Pulmonary artery endothelial cell (primary cell): ENCODE results near the gene SHC1. TPM values are rescaled to one million over a fixed set of nuclear protein-coding genes. Genes with fewer than 3 reads are reported as not detected.

Source experiments
- DNase-seq: peaks from one replicate; pipeline ENCODE4 v3.0.0-alpha.2; 2011; ENCODE audit warnings: low read depth, low spot score
- total RNA-seq: library from RNA; depleted of rRNA; stranded (reverse); fragments of >200 nt; gene quantifications from 2 replicates; pipeline ENCODE4 v1.2.3, GENCODE V29; 2014

SHC1 gene
- total RNA-seq, 1 donor from 2014 or later: 186 TPM

DNA sequence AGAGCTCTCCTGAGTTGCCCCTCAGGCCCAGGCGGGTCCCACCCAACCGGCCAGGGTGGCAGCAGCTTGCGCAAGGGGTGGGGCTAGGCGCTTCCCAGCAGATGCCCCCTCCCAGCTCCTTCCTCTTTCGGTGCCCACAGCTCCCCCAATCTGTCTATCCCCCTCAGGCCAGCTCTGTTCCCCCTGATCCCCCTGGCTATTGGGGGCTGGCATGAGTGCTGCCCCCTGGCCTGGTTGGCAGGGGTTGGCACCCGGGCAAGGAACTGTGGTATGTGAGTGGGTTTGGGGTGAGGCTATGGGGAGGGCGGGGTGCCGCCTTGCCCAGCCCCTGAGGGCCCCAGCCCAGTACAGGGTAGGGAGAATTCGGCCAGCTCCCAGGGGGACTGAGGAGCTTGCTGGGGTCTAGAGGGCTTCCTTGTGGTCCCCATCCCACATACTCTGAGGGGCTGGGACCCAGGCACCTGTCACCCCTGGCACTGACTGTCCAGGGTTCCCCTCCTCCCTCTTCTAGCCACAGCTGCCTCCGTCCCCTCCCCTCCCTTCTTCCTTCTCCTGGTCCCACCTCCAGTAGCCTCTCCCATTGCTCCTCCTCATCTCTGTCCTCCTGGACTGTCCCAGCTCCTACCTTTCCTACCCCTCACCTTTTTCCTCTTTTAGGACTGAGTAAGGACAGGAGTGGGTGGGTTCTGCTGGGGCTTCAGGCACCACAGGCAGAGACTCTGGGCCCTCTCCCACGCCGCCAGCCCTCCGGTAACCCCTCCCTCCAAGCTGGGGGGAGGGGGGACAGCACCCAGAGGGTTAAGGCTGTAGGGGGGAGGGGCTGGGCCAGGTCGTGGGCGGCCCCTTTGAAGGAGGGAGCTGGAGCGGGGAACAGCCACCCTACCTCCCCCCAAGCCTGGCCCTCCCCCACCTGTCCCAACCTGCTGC lies 37.7 kb upstream of the SHC1 start:
- no peak for DNase-seq

DNA sequence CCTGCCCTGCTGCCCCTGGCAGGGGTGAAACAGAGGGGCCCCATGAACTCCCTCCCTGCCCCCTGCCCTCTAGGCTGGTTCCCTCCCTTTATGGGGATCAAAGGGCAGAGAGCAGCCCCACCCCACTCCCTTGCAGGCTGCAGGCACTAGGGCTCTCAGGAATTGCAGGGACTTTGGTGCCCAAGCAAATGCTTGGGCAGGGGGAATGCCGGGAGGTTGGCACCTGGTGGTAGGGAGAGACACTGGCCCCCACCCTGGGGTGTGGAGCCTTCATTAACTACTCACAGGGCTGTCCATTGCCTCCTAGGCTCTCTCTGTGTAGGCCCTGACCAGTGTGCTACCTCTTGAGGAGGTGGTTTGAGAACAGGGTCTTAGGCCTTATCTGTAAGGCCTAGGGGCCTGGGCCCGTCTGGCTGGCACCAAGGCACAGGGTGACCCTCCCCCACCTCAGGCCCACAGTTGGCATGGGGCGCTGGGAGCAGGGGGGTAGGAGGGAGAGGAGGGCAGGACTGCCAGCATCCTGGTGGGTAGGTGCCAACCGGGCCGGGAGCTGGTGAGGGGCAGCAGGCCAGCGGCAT lies 36.8 kb upstream of the SHC1 start:
- DNase-seq: no peak

DNA sequence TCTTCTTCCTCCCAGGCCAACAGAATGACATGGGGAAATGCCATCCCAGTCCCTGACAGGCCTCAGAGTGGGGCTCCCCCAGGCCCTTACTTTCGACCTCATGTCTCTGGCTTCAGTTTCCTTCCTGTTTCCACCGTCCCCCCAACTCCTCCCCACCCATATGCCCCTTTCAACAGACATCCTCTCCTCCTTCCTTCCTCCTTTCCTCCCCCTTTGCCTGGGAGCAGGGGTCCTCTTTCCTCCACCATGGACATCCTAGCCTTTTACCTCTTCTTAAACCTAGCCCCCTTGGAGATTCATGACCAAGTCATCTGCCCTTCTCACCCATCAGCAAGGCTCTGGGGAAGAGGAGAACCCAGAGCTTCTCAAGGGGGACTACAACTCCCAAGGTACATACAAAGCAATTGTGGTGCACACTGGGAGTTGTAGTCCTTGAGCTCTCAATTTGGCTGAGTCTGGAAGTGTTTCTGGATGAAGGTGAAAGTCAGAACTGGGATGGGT lies 36.1 kb upstream of the SHC1 start:
- no peak for DNase-seq

DNA sequence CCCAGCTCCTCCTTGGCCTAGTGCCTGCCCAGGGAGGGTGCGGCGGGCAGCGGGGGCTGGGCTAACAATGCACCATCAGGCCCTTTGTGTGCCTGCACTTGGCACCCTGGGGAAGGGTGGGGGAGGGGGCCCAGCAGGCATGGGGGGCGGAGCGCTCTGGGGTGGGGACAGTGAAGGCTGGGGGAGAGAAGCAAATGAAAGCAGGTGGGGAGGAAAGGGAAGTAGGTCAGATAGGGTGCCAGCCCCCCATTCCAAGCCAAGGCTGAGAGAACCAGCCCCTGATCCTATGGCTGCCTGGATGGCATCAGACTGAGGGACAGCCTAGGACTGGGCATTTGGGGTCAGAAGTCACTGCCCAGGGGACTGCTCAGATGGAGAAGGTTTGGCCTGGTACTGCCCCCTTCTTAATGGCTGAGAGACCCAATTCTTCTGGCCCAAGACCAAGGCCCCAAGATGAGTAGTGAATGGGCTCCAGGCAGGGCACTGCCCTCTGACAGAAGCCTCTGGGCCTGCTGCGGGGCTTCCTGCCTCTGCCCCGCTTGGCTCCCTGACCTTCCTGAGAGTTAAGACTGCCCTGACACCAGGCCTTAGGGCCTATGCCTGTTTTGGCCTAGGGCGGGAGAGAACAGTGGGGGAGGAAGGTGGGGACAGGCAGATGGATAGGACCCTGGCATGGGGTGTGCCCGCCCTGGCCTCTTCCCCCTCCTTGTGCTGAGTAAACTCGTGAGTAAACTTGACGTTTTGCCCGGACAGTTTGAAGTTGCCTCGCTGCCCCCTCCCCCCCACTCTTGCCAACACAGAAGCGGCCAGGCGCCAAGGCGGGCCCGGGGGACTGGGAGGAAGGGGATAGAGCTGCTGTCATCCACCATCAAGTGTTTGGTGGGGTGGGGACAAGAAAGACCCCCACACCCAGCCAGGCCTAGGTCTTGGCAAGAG lies 34.8 kb upstream of the SHC1 start:
- no peak for DNase-seq

DNA sequence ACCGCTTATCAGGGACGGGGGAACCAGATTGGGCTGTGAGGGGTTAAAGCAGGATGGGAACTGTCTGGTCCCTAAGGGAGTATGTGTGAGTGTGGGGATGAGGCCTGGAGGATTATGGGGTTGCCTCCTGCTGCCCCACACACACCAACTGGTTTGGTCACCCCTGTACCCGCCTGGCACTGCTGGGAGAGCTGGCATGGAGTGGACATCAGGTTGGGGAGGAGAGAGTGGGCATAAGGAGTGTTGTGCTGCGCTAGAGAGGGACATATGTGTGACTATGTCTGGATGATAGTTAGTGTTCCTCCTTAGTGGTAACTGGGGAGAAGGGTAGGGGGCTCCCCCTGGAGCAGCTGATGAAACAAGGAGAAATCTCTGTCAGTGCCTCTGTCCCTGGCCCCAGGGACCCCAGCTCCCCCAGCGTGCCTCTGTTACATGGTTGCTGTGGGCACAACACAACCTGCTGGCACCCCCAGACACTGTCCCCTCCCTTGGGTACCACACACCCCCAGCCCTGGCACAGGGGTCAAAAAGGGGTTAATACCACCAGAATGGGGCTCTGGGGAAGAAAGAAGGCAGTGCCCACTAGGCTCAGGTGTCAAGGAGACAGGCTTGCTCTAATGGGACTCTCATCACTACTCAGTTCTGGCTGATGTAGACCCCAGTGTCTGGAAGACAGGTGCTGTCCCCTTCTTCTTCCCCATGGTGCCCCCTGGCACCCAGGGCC lies 34.0 kb upstream of the SHC1 start:
- DNase-seq: no peak

DNA sequence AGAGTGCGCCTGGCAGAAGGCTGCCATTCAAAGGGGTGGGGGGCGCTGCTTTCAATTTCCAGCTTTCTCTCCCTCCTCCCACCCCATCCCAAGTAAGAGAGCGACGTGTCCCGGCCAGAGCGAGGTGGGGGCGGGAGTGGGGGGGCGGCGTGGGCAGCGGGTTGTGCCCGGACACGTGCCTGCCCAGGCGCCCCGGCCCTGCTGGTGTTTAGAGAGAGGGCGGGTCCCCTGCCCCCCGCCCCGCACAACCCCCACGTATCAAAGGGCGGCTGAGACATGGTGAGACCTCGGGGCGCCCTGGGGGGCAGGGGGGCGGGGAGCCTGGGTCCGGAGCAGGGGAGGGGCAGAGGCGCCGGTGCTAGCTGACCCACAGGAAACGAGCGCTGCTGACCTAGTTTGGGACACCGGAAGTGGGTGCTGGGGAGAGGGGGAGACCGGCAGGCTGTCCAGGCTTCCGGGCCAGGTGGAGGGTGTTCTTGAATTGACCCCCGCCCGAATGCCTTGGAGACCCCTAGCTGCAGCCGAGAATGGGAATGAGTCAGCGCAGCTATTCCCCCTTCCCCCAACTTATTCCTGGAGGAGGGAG lies 33.3 kb upstream of the SHC1 start:
- DNase-seq: no peak

DNA sequence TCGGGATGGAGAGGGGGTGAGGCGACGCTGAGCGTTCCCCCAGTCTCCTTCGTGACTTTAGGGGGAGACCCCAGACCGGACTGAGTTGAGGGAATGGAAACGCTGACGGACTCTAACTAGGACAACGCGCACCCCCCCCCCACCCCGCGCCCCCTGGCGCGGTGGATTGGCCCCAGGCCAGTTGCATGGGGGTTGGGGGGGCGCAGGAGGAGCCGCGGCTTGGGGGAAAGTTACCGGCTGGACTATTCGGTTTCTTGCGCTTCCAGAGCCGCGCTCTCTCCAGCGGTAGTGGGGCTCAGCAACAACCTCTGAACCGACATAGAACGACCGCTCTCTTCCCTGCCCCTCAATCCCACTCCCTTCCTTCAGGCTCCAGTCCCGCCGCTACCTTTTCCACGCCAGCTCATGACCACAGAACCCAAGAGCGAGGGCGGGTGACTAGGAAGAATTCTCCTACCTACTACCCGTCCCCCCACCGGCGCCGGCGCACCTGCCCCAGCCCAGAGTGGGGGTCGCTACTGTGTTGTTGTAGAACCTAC lies 32.7 kb upstream of the SHC1 start:
- no peak for DNase-seq

DNA sequence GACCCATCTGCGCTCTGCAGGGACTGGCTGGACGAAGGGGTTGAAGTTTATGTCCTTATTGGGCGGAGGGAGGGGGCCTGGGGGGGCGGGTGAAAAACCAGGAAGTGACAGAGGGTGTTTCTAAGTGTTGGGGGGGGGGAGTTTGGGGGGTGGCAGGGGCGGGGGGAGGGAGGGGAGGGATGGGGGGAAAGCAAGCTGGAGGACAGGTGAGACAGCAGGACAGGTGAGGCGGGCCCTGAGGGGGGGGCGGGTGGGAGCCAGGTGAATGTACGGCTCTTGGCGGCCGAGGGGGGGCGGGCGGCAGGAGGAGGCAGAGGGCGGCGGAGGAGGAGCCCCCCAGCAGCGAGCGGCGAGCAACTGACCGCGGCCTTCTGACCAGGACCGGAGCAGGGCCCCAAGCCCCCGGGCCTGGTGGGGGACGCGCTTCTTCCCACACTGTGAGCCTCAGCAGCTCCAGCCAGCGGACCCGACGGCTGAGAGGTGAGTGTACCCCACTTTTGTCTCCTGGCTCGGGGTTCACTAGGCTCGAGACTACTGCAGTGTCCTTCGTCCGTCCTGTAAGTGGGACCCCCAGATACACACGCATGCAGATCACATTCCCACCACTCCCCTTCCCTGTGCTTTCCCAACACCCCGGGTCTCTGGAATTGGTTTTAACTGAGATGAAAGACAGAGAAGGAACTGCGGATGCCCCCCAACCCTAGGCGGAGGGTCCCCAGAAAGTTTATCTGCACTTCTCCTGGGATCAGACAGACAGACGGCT lies 32.1 kb upstream of the SHC1 start, which contains the start of gene ZBTB7B:
TSS of gene ZBTB7B (plus strand) at position 339 of the 763 bp plus-strand sequence. CDS start 11,859 bp downstream, outside the sequence.
- DNase-seq: no peak

DNA sequence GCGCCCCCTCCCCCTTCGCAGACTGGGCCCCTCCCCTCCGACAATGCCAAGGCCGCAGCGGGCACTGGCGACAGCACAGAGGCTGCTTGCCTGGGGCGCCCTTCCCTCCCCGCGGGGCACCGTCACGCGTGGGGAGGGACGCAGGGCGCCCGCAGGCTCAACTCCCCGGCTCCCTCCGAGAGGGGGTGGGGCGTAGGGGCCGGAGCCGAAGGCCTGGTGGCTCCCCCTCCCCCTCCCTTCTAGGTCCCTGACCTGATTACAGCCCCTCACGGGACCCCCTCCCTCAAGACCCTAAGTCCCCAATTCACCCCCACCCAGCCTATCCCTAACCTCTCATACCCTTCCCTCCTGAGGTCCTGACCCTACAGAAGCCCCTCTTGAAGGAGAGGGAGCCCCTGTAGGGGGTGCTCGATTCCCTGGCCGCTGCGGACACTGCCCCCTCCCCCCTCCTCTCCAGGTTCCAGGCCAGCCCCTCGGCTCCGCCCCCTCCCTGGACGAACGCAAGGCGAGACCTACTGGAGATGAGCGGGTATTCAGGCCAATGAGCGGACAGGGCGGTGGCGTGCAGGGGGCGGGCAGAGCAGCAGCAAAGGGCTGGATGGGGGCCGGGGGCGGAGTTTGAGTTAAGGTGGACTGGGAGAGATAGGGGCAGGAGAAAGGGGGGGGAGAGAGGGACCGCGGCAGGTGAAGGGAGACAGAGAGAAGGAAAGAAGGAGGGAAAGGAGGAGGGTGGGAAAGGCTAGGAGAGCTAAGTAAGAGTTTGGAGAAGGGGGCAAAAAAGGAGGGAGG lies 31.3 kb upstream of the SHC1 start:
- peak; percentile 96 for DNase-seq

DNA sequence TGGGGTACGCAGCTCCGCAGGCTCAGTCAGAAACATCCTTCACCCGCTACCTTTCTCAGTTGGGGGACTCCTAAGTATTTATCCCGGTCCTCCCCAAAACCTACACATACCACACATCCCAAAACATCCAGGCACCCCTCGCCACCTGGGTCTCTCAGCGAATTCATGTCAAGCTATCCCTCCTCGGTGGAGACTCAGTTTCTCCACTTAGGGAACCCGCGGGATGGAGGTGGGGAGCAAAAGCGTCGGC lies 30.8 kb upstream of the SHC1 start:
- no peak for DNase-seq

DNA sequence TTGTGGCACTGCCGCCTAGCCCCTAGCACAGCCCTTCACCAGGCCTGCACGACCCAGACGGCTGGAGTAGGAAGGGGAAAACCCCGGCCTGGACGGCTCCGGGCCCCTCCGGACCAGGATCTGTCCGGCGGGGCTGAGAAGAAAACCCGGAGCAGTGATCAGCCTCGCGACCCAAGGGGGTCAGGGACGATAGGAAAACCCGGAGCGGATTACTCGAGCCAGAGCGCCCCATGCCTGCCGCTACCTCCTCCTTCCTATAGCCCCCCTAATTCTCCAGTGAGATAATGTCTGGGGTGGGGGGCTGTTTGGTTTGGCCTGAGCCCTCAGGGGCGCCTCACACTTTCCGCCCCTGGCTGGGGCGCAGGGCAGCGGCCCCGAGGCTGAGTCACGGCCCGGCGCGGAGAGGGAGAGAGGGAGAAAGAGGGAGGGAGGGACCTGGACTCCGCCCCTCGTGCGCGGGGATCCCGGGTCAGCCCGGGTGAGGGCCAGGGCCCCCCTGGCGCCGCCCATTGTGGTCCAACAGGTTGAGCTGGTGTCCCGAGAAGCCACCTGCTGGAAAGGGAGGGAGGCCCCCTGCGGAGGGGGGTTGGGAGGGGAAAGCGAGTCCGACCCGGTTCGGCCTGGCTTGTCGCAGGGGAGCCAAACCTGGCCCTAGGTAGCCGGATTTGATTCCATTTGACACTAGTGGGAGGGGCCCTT lies 30.3 kb upstream of the SHC1 start:
- peak; percentile 56 for DNase-seq

DNA sequence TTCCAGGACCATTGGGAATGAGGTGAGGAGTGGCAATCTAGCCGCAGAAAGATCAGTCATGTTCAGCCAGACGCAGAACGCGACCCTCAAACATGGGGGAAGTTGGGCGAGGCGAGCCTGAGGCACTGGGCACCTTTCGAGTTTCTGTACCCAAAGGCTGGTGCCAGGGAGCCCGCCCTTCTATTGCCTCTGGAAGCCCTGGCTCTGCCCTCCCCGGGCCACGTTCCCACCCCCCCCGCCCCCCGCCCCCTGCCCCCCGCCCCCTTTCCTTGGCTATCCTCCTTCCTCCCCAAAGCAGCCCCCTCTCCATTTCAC lies 29.8 kb upstream of the SHC1 start:
- DNase-seq: no peak

DNA sequence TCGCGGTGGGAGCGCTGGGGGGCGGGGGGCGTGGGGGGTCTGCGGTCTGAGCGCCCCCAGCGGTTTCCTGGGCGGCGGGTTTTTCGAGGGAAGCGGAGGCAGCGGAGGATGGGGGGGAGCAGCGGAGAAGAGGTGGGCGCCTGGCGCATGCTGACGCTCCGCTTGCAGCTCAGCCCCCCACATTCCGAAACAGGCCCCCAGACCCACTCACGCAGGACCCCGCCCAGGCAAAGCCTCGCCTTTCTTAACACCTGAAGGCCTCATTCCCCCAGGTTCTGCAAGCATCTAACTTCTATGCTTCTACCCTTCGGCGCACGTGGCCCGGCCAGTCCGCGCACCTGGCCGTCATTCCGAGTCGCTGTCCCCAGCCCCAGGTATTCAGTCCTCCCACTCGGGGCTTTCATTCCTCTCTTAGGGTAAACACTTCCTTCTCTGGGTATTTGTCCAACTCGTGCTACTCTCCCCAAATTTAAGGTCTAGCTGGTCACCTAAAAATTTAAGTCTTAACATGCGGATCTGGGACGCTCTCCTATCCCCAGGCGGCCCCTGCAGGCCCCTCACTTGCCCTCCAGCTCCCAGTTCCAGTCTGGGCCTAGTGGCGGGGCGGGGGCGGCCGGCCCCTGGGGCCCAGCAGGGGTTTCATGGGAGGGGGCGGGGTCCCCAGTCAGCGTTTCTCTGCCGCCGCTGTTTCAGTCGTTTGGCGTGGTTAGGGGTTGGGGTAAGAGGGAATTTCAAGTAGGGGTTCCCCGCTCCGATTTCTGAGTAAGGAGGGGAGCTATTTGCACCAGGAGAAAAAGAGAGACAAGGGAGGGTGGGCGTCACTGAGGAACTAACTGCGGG lies 29.2 kb upstream of the SHC1 start:
- DNase-seq: no peak

DNA sequence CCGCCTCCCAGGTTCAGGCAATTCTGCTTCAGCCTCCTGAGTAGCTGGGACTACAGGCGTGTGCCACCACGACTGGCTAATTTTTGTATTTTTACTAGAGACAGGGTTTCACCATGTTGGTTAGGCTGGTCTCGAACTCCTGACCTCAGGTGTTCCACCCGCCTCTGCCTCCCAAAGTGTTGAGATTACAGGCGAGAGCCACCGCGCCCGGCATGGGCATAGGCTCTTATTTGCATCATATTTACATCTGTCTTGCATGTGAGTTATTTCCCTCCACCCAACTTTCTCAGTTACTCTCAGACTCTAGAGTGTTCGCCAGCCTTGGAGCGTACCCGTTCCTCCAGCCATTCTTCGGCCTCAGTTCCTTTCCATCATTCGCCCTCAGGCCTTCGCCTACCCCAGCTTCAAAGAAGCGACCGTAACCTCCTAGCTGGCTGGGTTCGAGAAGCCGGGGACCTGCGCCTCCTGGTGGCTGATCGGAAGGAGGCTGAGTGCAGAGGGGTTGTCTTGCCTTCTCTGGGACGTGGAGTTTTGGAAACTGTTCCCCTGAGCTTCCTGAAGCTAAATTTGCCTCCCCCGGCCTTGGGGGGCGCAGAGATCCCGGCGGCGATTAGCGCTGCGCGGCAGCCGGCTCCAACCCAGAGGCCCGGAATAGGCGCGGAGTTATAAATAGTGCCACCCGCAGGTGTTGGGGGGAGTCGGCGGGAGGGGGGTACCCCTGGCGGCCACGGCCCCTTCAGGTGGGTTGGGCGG lies 28.4 kb upstream of the SHC1 start:
- DNase-seq: no peak

DNA sequence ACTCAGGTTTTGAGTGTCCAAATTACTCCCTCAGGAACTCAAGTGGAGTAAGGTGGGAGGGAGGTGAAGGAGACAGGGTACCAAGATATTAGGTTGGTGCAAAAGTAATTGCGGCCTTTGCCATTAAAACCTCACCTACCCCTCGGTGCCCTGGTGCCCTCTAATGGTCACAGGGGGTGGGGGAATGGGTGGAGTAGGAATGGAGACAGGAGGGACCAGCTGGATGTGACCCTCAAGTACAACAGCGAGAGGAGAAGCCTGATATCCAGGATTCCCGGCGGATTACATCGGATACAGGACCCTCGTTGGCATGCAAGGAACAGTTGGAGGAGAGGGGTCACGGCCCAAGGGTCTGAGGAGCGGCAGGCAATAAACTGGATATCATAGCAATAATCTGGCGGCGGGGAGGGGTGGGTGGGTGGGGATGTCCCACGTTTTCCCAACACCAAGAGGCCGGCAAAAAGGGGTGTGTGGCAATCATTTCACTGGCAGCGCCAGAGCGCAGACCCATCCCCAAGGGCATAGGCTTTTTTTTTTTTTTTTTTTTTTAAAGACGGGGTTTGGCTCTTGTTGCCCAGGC lies 27.7 kb upstream of the SHC1 start:
- no peak for DNase-seq

DNA sequence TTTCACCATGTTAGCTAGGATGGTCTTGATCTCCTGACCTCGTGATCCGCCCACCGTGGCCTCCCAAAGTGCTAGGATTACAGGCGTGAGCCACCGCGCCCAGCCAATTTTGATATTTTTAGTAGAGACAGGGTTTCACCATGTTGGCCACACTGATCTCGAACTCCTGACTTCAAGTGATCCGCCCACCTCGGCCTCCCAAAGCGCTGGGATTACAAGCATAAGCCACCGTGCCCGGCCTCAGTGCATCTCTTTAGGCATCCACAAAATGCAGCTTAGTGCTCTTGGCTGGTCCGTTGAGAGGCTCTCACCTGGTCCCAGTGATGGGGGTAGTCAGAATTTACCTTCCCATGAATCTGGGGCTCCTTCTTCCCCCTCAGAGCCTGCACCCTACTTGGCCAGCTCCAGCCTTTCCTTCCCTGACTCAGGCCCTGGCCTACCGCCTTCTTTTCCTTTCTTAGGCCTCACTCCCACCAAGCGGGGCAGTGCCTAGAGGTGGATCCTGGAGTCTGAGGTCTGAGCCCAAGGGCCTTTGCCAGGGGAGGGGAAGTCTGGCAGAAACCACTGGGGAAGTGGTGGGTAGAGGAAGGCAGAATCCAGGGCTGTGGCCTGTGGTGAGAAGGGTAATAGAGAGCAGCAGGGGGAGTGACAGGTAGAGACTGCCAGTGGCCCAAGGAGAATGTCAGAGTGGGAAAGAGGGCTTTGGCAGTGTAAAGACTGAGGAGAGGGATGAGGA lies 26.6 kb upstream of the SHC1 start:
- no peak for DNase-seq
